Activated CD8-positive, alpha-beta memory T cell treated with anti-CD3 and anti-CD28 coated beads for 36 hours (primary cell): Measurements from ENCODE around the gene CLCN4. TPM values are rescaled to one million over a fixed set of nuclear protein-coding genes. Genes with fewer than 3 reads are reported as not detected.

Experiments used
- CTCF ChIA-PET: fragments of 350-600 bp; sonication (Branson Sonifier 250); formaldehyde crosslinking; loops from one replicate; lab custom pipeline; 2021; ENCODE audit warnings: antibody characterized with exemption; lab: Charles Lee
- POLR2A ChIA-PET: fragments of 350-600 bp; sonication (Branson Sonifier 250); formaldehyde crosslinking; loops from one replicate; lab custom pipeline; 2021; ENCODE audit warnings: antibody characterized with exemption; lab: Charles Lee
- total RNA-seq, 2 experiments: library from RNA; stranded (reverse); gene quantifications; one replicate each; pipeline ENCODE4 v1.2.3, GENCODE V29; 2021

The CLCN4 gene
- total RNA-seq, 2 experiments from 2014 or later, result 0.04 TPM; not detected in 1

GRCh38 chrX:10177601-10178000 lies 20.8 kb downstream of the CLCN4 start:
- CTCF ChIA-PET, result no interaction called here
- POLR2A ChIA-PET, result no interaction called here

DNA sequence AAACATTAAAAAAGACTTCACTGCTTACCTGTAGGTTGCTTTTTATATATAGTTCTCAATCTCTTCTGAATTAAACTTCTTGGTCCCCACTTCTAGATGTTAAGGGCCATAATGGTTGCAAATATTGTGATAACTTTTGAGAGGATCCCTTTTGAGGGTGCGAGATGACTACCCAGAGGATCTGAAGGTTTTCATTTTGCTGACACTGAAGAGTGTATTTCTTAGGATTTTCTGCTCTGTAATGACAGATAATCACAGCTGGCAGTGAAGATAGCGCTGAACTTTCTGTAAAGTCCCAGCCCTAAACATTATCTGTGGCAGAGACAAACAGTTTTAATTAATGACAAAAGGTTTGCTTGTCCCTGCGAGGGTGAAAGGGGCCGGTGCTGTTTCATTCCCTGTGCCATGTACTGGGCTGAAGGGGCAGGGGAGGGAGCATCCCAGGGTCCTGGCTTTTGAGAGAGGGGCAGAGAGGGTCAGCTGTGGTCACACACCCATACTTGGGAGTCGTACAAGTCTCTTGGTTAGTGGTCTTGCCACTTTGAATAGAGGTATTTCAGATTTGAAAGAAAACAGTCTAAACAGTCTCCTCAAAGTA lies 22.2 kb downstream of the CLCN4 start:
- CTCF ChIA-PET, result interaction anchor here (0.8 kb wide), 1 partner anchor 11 kb away, joined by 3 read pairs; no protein-coding TSS in a partner anchor
- POLR2A ChIA-PET, result no interaction called here

DNA sequence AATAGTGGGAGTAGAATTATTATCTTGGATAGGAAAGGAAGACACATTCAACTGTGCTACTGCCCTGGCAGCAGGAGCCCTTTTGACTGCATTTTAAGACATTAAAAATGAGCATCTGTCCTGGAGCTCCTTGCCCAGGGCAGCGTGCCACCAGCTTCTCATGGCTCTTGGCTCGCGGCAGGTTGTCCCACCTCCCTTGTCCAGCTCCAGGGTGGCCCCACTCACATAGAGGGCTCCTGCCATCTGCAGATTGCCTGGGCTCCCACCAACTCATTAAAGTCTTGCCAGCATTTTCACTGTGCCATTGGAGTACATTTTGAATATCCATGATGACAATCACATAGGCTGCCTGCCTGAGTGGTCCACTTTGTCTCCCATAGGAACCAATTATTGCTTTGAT lies 27.0 kb downstream of the CLCN4 start:
- ChIA-PET POLR2A (no interaction called here), CTCF (no interaction called here)

DNA sequence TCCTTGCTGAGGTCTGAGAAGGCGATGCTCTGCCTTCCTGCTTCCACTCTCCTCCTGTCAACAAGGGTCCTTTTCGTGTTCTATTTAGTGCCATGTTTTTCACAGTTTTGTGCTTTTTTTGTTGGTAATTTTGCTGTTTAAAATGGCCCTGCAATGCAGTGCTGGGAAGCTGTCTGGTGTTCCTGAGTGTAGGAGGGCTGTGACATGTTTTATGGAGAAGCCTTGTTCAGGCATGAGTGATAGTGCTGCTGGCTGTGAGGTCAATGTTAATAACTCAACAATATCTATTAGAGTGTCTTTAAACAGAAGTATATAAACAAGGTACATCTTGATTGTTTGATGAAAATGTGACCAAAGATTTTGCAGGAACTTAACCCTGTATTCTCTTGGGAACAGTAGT lies 27.6 kb downstream of the CLCN4 start:
- ChIA-PET CTCF (interaction anchor here (0.6 kb wide), 1 partner anchor 574 kb away, joined by 3 read pairs; no protein-coding TSS in a partner anchor), POLR2A (no interaction called here)

DNA sequence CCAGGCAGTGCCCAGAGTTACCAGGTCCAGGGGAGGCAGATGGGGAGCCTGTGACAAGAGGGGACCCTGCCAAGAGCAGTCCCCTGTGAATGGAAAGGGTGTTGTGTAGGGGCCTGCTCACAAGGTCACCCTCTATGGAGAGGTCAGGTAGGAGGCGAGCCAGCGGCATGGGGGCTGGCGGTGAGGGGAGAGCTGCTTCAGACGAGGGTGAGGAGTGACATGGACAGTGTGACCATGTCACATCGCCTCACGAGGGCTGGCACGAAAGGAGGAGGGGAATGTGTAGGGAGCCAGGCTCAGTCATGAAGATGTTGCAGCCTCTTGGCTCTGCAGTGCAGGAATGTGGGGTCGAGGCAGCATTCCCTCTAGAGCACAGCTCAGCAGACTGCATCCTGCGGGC lies 29.6 kb downstream of the CLCN4 start:
- ChIA-PET POLR2A (no interaction called here), CTCF (no interaction called here)

- POLR2A ChIA-PET, result no interaction called here
- CTCF ChIA-PET, result interaction anchor here (0.6 kb wide), 1 partner anchor 941 kb away, joined by 5 read pairs; no protein-coding TSS in a partner anchor
These were observed 30.6 kb downstream of the CLCN4 start for GRCh38 chrX:10187421-10187820.

GRCh38 chrX:10189317-10190268 lies 32.8 kb downstream of the CLCN4 start:
- ChIA-PET CTCF (interaction anchor here (0.9 to 1.7 kb wide), 4 partner anchors 10 to 913 kb away, joined by 3 to 5 read pairs (median 4); no protein-coding TSS in a partner anchor), POLR2A (interaction anchor here (0.5 kb wide), 1 partner anchor 147 kb away, joined by 8 read pairs; no protein-coding TSS in a partner anchor)

- ChIA-PET POLR2A (no interaction called here), CTCF (interaction anchor here (0.9 to 1.5 kb wide), 3 partner anchors 11 to 913 kb away, joined by 3 to 4 read pairs (median 4); no protein-coding TSS in a partner anchor)
These were observed 33.6 kb downstream of the CLCN4 start for GRCh38 chrX:10190367-10190766.

GRCh38 chrX:10193587-10193986 lies 36.8 kb downstream of the CLCN4 start:
- POLR2A ChIA-PET, result no interaction called here
- CTCF ChIA-PET, result no interaction called here

GRCh38 chrX:10195425-10195824 lies 38.6 kb downstream of the CLCN4 start:
- CTCF ChIA-PET, result no interaction called here
- POLR2A ChIA-PET, result interaction anchor here (0.8 kb wide), 1 partner anchor 1288 kb away, joined by 5 read pairs; no protein-coding TSS in a partner anchor

DNA sequence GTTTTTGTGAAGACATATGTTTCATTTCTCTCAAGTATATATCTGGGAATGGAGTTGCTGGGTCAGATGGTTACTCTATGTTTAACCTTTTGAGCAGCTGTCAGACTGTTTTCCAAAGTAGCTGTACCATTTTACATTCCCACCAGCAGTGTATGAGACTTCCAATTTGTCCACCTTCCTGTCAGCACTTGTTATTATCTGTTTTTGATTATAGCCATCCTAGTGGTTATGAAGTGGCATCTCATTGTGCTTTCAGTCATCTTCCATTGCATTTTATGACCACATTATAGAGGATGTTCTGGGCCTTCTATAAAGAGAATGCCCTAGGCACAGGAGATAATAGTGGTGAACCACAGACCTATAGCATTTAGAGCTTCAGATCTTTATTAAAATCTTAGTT lies 39.2 kb downstream of the CLCN4 start:
- POLR2A ChIA-PET, result interaction anchor here (0.8 kb wide), 1 partner anchor 1287 kb away, joined by 5 read pairs; no protein-coding TSS in a partner anchor
- CTCF ChIA-PET, result no interaction called here

GRCh38 chrX:10197279-10198210 lies 40.8 kb downstream of the CLCN4 start:
- CTCF ChIA-PET, result interaction anchor here (0.6 kb wide), 1 partner anchor 13 kb away, joined by 4 read pairs; no protein-coding TSS in a partner anchor

GRCh38 chrX:10198254-10198653 lies 41.5 kb downstream of the CLCN4 start:
- ChIA-PET POLR2A (no interaction called here), CTCF (no interaction called here)

More at GRCh38 chrX:10197279-10198210, 40.8 kb downstream of the CLCN4 start:
- POLR2A ChIA-PET, result no interaction called here

DNA sequence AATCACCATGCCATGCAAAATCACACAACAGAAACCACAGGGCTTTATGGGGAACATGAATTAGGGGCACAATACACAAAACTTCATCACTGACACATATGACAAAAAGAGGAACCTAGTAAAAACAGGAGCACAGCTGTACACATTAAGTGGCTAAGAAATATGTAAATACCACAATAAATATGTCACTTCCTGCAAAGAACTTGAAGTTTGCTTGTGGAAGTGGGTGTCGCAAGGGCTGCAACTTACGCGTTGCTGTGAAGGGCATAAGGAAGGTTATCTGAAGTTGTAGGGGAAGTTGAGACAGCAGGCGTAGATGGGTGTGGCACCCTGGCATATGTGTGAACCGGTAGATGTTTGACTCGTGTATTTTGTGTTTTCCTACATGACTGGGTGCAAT lies 42.4 kb downstream of the CLCN4 start:
- CTCF ChIA-PET, result no interaction called here
- POLR2A ChIA-PET, result no interaction called here

- ChIA-PET CTCF (no interaction called here), POLR2A (no interaction called here)
These were observed 46.8 kb downstream of the CLCN4 start for GRCh38 chrX:10203617-10204016.

- POLR2A ChIA-PET, result no interaction called here
- CTCF ChIA-PET, result no interaction called here
These were observed 49.5 kb downstream of the CLCN4 start for GRCh38 chrX:10206317-10206716.

GRCh38 chrX:10208281-10208856 lies 51.6 kb downstream of the CLCN4 start:
- ChIA-PET POLR2A (no interaction called here), CTCF (no interaction called here)

GRCh38 chrX:10208953-10209352 lies 52.2 kb downstream of the CLCN4 start:
- CTCF ChIA-PET, result no interaction called here
- POLR2A ChIA-PET, result no interaction called here

DNA sequence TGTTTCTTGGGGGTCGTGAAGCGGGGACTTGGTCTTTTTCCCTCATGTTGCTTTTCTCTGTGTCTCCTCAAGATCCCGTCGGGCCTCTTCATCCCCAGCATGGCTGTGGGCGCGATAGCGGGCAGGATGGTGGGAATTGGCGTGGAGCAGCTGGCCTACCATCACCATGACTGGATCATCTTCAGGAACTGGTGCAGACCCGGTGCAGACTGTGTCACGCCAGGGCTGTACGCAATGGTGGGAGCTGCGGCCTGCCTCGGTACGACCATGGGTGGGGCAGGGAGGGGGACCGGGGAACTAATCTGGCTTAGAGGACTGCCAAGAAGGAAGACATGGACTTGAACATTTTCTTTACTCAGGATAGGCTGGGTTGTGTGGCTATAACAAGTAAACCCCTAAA lies 55.6 kb downstream of the CLCN4 start:
- ChIA-PET POLR2A (no interaction called here), CTCF (no interaction called here)
